NOMO-1 treated with dmso at 0.1 percent for 144 hours (cell line): Measurements from ENCODE around the gene AGRN.
A peak's percentile ranks its signal among the peaks of the same experiment; 100 is the strongest.
"Not testable (repeated sequence)": the region's sequence is repeated elsewhere in the genome, so short reads cannot be mapped to it uniquely, and the experiment has no call there.

Experiments
- DNase-seq: peaks from one replicate; lab custom pipeline; 2025; ENCODE audit not compliant: unreplicated experiment; lab: John Stamatoyannopoulos, UW

The AGRN gene

GRCh38 chr1:1063261-1063944 is 43.5 kb downstream of the AGRN start:
- no peak for DNase-seq

GRCh38 chr1:1063945-1064831 is 44.3 kb downstream of the AGRN start:
- DNase-seq = peak; percentile 17

GRCh38 chr1:1065265-1065939 is 45.5 kb downstream of the AGRN start:
- DNase-seq = no peak

GRCh38 chr1:1065940-1066304 is 46.0 kb downstream of the AGRN start:
- not testable (repeated sequence) for DNase-seq

GRCh38 chr1:1066403-1067283 is 46.7 kb downstream of the AGRN start:
- DNase-seq = no peak

GRCh38 chr1:1067284-1067859 is 47.5 kb downstream of the AGRN start:
- no peak for DNase-seq

- DNase-seq = no peak
Measured at GRCh38 chr1:1067860-1068516, 48.1 kb downstream of the AGRN start.

- DNase-seq = no peak
Measured at GRCh38 chr1:1068517-1069055, 48.7 kb downstream of the AGRN start.

- peak; percentile 49 for DNase-seq
Measured at GRCh38 chr1:1069056-1069710, 49.3 kb downstream of the AGRN start.

GRCh38 chr1:1069711-1070676 is 50.1 kb downstream of the AGRN start:
- DNase-seq = no peak

GRCh38 chr1:1071486-1072298 is 51.8 kb downstream of the AGRN start:
- DNase-seq = no peak

GRCh38 chr1:1072299-1072848 is 52.5 kb downstream of the AGRN start:
- DNase-seq = no peak

- no peak for DNase-seq
Measured at GRCh38 chr1:1072849-1073742, 53.2 kb downstream of the AGRN start.

GRCh38 chr1:1073743-1074587 is 54.0 kb downstream of the AGRN start, which contains the start of gene RNF223:
RNF223 (minus strand) TSS chr1:1074306; CDS start chr1:1072566, 1,740 bp downstream.
- no peak for DNase-seq

- no peak for DNase-seq
Measured at GRCh38 chr1:1074631-1075147, 54.8 kb downstream of the AGRN start.
